ENCODE measurements around the gene FCN2. TPM values are rescaled to one million over a fixed set of nuclear protein-coding genes. Genes with fewer than 3 reads are reported as not detected.

The FCN2 gene
- total and polyA plus RNA-seq, 2 of the 4 experiments (the other 2 are of a cell fraction) = not detected

- intact Hi-C loops (cut with micrococcal nuclease) = no loop called here
- CTCF ChIA-PET = no interaction called here
Measured at GRCh38 chr9:134842321-134842720, 38.3 kb upstream of the FCN2 start.

More at GRCh38 chr9:134842321-134842720, 38.3 kb upstream of the FCN2 start:
- Histone ChIP-seq H3K4me1 (ENCODE audit: control insufficient read depth, insufficient read depth, low read length) (no peaks in the 10 kb centered on the region), H3K27me3 (ENCODE audit: control insufficient read depth, insufficient read depth, low read length) (no peaks in the 10 kb centered on the region), H2BK20ac (ENCODE audit: low read depth, low read length) (no peak overlapping the region), H2AK9ac (replicated peaks; ENCODE audit: low read depth, low read length, poor library complexity) (no peak overlapping the region), H3K4me3 (ENCODE audit: insufficient read depth, low read depth, low read length) (no peak overlapping the region), H4K91ac (ENCODE audit: insufficient read depth, low read depth, low read length) (no peak overlapping the region), H3K9me3 (ENCODE audit: control insufficient read depth, insufficient read depth, low read length) (no peaks in the 10 kb centered on the region), H2BK15ac (ENCODE audit: low read depth, low read length) (no peak overlapping the region), H2AFZ (replicated peaks; ENCODE audit: low read length, poor library complexity) (peak overlapping the region; percentile 46), H3K56ac (ENCODE audit: extremely low read depth, insufficient read depth, low read length) (no peak overlapping the region), H3K18ac (ENCODE audit: low read depth, low read length) (no peak overlapping the region), H3K9me1 (ENCODE audit: insufficient read depth, low read length) (0 out of 2 replicates have a peak, but pooled peaks cover 5% of the 10 kb centered on the region), H3K23ac (ENCODE audit: low read depth, low read length) (no peak overlapping the region), H4K20me1 (ENCODE audit: insufficient read depth, low read length) (peaks cover 42% of the 10 kb centered on the region), H3K4ac (ENCODE audit: low read depth, low read length) (no peak overlapping the region), H2AK5ac (ENCODE audit: low read depth, low read length) (no peak overlapping the region), H3K9ac (ENCODE audit: low read depth, low read length) (no peak overlapping the region), H3K14ac (replicated peaks; ENCODE audit: low read depth, low read length) (no peak overlapping the region), H4K8ac (ENCODE audit: low read depth in 2 of 2, low read length in 2 of 2) (no peak overlapping the region), H3K4me2 (ENCODE audit: low read depth, low read length) (no peak overlapping the region), H2BK120ac (ENCODE audit: low read depth, low read length) (no peak overlapping the region), H4K5ac (ENCODE audit: low read depth, low read length) (no peak overlapping the region), H3K79me1 (ENCODE audit: low read depth in 1 of 2, low read length in 2 of 2) (peaks cover 2 to 11% of the 10 kb centered on the region in 2 experiments; a peak in 3 of 4 replicates), H2BK5ac (ENCODE audit: low read depth, low read length, poor library complexity, severe bottlenecking) (no peak overlapping the region), H3K36me3 (ENCODE audit: control insufficient read depth, insufficient read depth, low read length) (peaks cover 80% of the 10 kb centered on the region), H3K27ac (ENCODE audit: insufficient read depth, low read length) (no peak overlapping the region)
- POLR2A ChIA-PET (ENCODE audit: unreplicated experiment) = no interaction called here
- in situ Hi-C loops (cut with MboI; ENCODE audit: low sequenced_read_pairs) = no loop called here
- TF ChIP-seq MAFK (IDR thresholded peaks at IDR 0.05; ENCODE audit: low read depth, low read length) (no peak), CTCF (conservative IDR thresholded peaks at IDR 0.05; ENCODE audit: low read depth, low read length) (no peak), RFX5 (IDR thresholded peaks at IDR 0.05; ENCODE audit: low read depth, low read length) (no peak), BHLHE40 (IDR thresholded peaks at IDR 0.05; ENCODE audit: low read depth, low read length) (no peak), RCOR1 (IDR thresholded peaks at IDR 0.05; ENCODE audit: insufficient replicate concordance, low read length) (no peak), CHD1 (IDR thresholded peaks at IDR 0.05; ENCODE audit: low read depth, low read length) (no peak), USF2 (IDR thresholded peaks at IDR 0.05; ENCODE audit: low read depth, low read length) (no peak), POLR2A (IDR thresholded peaks at IDR 0.05; ENCODE audit: low read depth, low read length) (no peak), MAZ (IDR thresholded peaks at IDR 0.05; ENCODE audit: borderline replicate concordance, low read depth, low read length) (no peak), MXI1 (IDR thresholded peaks at IDR 0.05; ENCODE audit: borderline replicate concordance, low read depth, low read length) (no peak), ELK1 (IDR thresholded peaks at IDR 0.05; ENCODE audit: borderline replicate concordance, low read depth, low read length) (no peak), FOS (IDR thresholded peaks at IDR 0.05; ENCODE audit: low read depth, low read length) (no peak), NFE2L2 (IDR thresholded peaks at IDR 0.05; ENCODE audit: low read depth, low read length) (no peak)
- 90% methylated on average over 2 of the region's 22 CpGs; no CpG with 5 or more reads in 1 of the 2 experiments for WGBS, 2 experiments (ENCODE audit: extremely low coverage in 2 of 2, insufficient read length in 1 of 2)
- dilution Hi-C loops (cut with HindIII; ENCODE audit: low sequenced_read_pairs, unreplicated experiment) = no loop called here
- BruUV-seq (replicated peaks) = no TSS peak
- no peak for DNase-seq
- ATAC-seq (ENCODE audit: low read depth) = no peak

All from IMR-90 (cell line).